Amniotic epithelial cell (primary cell): ENCODE data around the gene UTS2R.

Experiments
- DNase-seq: peaks from one replicate; pipeline ENCODE4 v3.0.0-alpha.2; 2010; ENCODE audit warnings: low read depth

Gene UTS2R

DNA sequence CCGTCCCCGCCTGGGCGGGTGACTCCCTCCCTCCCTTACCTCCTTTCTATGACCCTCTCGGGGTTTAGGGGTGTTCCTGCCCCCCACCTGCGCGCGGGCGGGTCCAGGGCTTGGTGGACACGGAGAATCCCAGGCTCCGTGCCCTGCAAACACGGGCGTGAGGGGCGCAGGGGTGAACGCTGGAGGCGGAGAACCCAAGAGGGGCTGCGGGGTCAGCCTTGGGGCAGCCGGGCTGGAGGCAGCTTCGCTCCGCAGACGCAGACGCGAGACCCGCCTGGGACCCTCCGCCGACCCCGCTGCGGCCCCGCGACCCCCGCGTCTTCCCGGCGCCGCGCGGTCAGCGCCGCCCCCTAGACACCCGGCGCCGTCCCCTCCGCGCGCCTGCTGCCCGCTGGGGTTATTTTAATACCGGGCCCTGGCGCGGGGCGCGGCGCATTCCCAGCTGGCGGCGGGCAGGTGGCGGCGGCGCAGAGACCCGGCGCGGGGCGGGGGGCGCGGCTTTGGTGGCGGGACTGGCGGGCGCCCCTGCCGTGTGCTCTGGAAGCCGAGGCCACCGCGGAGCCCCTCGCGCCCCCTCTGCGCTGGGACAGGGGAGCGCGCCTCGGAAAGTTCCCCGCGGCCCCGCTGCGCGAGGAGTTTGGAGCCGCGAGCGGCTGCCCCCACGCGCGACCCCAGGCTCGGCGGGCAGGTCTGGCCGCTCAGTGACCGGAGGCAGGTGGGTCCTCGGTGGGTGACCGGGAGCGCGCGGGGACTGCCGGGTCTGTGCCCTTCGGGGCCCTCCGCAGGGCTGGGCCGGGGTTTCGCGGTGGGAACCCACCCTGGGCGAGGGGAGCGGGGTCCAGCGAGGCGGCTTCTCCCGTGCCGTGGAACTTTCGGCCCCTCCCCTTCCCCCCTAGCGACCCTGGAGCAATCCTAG lies at the start of gene UTS2R:
UTS2R (plus strand) TSS at position 433 of the 916 bp plus-strand sequence. CDS start 2,560 bp downstream, outside the sequence.
- DNase-seq = no peak

DNA sequence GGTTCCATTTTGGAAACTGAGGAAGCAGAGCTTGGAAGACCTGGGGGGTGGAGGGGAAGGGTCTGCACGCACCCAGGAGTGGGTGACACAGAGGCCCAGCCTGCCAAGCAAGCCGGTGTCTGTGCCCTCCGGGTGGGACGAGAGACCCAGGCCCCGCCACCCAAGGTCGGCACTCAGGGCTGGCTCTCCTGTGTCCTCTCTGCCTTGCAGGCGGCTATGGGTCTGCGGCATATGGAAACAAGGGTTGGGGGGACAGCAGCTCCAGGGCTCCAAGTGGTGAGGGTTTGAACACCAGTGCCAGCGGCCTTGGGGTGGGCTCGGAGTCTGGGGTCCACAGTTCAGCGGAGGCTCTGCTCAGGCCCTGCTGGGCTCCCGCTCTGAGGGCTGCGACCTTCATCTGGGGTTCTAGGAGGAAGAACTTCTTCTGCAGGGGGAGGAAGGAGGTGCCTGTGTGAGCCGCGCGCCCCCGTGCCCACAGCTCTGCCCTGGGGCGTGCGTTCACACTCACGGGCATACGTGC lies 49.6 kb upstream of the UTS2R start:
- DNase-seq = no peak

DNA sequence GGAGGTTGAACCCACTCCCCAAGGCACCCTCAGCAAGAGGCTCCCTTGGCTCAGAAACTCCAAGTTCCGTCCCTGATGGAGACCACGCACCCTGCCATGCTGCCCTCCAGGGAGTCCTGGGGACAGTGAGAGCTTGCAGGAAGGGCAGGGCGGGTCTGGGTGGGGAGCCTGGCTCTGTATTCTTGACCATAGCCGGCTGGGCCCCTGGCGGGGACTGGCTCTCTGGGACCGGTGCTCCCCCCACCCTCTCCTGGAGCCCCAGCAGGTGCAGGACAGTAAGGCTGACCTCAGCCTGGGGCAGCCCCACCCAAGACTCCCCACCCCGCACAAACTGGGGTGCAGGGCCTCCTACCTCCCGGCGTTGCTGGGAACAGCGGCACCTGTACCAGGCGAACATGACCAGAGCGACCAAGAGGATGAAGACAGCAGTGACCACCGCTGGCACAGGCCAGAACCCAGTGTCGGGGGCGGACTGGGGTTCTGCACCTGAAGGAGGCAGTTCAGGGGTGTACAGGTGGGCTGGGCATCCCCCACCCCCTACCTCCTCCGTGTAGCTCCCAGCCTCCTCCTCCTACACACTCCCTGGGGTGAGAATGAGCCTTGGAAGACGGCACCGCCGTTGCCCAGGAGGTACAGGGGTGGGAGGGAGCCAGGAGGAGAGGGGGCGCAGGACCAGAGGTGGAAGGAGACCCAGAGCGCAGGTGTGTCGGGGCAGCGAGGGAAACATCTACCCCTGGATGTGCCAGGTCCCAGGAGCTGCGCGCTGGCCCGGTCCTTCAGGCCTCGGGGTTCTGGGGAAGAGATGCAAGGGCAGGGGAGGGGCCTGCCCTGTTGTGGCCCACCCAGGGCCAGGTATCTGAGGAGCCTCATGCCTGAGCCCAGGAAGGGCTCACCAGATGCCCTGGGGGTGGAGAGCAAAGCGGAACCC lies 48.8 kb upstream of the UTS2R start:
- DNase-seq = no peak

DNA sequence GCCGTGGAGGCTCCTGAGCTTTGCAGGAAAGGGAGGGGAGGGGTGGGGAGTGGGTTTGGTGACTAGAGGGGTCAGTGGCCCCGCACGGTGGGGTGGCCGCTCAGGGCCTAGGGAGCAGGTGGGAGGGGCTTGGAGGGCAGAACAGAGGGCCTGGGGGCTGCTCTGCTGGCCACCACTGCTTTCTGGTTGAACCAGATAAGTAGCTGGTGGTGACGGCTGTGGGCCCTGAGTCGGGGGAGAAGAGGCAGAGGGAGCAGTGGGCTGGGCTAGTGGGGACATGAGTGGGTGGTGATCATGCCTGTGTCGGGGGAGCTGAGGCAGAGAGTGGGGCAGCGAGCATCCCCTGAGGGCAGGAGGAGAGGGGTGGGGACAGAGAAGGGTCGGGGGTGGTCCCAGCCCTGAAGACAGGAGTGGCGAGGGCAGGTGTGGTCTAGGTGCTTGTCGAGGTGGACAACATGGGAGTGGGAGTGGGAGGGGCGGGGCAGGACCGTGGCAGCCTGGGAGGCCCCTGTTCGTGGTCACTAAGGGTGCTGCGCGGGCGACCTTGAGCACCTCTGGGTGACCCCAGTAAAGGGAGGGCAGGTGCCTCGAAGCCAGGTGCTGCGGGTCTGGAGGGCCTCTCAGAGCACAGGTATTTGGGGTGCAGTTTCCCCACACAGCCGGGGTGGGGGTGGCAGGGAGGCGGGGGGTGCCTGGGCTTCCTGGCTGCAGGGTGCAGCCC lies 47.9 kb upstream of the UTS2R start:
- no peak for DNase-seq

DNA sequence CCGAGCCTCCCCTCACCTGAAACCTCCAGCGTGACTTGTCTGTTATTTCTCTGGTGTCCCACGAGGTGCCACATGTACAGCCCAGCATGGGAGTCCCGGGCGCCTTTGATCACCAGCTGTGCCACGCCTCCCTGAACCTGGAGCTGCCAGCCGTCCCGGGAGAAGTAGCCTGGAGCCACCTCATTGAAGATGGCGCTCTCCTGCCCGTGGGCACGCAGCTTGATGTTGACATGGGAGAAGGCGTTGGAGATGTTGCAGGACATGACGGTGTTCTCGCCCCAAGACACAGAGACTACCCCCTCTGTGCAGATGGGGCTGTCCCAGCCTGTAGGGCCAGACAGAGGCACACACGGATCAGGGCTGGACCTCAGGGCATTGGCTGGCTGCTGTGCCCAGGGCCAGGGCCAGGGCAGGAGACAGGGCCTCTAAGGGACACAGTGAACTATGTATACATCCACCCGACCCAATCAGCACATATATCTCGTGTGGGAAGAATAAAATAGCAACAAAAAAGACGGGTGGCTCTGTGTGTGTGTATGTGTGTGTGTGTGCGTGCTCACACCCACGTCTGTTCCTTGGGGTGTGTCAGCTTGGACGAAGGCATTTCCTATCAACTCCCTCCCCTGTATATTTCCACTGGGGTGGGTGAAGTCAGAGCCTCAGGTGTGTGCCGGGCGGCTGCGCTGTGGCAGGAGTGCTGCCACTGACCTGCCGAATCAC lies 46.8 kb upstream of the UTS2R start:
- DNase-seq = no peak

DNA sequence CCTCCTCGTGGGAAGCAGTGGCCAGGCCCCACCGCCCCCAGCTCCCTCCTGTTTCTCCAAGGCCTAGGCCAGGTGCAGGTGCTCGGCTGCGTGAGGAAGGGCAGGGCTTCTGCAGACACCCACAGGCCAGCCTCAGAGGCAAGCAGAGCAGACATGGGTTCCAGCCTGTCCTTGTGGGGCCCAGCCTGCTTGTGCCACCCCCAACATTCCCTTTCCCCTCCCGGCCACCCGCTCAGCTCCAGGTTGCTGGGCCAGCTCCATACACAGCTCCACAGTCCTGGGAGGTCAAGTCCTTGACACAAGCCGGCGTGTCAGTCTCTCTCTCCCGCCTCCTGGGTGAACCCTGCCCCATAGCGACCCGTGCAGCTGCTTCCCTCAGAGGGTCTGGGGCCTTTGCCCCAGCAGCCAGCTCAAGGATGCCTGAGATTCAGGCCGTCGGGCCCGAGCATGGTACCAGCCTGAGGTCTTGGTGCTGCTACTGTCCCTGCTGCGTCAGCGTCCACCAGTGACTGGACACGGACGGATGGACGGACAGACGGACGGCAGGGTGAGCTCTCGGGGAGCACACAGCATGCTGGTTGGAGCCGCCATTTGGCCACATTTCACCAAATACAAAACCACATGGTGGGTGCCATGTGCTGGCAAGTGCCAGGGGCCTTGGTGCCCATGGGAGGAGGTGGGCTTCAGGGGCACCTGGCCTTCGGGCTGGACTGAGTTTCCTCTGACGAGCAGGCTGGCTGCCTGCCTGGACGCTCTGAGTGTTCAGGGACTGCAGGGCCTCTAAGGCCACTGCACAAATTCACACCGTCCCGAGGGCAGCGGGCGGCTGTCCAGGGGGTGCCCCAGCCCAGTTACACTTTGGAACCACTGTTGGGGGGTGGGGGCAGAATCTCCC lies 46.0 kb upstream of the UTS2R start:
- no peak for DNase-seq

DNA sequence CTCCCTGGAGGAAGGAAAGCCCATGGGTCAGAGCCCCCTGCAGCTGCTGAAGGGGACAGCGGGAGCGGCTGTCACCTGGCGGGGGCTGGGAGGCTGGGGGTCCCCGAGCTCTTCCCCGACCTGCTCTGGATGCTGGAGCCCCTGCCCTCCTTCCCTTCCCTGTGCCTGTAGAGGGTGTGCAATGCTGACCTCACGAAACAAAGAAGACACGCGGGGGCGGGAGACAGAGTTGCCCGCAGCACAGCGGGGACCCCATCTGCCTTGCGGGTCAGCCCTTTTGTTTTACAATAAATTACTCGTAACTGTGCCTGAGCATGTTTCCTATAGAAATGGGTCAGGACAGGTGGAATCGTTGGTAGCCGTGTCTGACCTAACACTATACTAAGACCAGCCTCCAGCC lies 44.3 kb upstream of the UTS2R start:
- no peak for DNase-seq

DNA sequence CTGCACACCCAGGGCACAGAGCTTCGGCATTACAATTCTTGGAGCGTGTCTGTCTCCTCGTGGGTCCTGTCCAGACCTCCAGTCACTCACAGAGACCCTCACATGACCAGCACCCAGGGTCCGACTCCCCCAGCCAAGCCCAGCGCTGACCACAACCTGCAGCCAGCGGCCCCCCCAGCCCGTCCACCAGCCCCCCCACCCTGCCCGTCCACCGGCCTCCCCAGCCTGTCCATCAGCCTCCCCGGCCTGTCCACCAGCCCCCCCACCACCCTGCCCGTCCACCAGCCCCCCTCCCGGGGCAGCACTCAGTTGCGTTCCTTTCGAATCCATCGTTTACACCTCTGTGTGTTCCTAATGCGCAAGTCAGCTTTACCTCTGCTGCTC lies 43.8 kb upstream of the UTS2R start:
- no peak for DNase-seq

DNA sequence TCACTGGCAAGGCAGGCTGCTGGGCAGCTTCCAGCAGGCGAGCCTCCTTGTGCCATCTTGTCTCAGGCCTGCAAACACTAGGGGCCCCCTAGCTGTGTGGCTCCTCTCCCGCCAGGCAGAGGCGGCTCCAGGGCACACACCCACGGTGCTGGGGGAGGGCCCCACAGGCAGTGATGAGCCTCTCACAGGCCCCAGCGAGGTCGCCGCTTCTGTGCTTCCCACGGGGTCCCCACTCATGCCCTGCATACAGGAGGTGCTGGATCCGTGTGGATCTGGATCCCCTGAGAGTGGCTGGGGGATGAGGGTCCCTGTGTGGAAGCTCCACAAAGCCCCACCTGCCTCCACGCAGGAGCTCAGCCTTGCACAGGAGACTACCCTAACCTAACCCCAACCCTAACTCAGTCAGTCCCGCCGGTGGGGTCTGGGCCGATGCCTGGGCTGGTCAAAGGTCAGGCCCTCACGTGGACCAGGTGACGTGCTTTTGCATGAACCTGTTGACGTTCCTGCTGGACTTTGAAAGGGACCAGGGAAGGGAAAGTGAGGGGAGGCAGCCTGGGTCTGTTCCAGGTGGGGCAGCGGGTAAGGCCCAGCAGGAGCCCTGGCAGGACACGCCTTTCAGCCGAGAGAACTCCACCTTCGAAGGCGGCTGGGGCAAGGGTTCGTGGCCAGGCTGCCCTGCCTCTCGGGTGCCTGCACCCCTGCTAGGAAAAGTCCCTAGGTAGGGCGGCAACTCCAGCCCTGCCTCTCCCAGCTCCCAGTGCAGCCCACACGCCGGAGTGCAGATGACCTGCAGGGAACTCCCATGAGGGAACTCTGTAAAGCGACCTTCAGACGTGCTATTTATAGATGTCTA lies 43.2 kb upstream of the UTS2R start:
- peak; percentile 21 for DNase-seq

DNA sequence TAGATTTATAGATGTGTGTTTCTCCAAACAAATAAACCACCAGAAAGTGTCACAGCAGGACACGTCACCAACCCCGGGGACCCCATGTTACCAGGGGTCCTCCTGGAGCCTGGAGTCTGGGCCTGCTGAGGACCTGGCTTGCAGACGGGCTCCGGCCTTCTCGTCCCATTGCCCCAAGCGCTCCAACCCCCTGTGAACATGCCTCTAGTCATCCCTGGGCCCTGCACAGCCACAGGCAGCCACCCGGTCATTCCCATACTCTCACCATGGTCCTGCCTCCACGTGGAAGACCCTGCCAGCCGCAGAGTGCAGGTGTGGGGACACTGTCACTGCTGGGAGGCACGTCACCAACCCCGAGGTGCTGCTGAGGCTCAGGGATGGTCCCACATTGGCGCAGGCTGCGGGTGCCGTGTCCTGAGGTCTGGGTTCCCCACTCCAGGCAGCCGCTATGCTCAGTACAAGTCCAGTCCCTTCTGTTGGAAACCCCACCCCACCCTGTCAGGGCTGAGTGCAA lies 42.5 kb upstream of the UTS2R start:
- DNase-seq = no peak

DNA sequence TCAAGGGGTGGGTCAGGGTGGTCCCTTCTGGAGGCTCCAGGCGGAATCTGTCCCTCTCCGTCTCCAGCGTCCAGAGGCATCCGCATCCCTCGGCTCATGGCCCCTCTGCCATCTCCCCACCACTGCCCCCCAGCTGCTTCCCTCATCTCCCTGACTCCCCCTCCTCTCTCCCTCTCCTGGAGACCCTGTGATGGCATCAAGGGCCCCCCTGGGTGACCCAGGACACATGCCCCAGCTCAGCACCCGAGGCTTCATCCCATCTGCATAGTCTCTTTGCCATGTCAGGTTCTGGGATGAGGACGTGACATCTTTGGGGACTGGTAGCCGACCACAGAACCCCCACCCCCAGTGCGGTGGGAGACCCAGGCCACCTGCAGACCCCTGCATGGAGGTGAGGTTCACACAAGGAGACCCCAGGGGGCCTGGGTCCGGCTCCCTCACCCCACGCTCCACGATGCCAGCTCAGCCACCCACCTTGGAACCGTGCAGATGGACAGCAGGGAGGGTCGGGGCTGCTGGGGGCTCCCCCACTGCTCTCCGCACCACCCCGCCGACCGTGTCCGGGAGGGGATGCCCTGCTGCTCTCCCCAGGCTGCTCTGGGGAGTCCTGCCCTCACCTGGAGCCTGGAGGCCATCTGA lies 41.8 kb upstream of the UTS2R start:
- DNase-seq = no peak

DNA sequence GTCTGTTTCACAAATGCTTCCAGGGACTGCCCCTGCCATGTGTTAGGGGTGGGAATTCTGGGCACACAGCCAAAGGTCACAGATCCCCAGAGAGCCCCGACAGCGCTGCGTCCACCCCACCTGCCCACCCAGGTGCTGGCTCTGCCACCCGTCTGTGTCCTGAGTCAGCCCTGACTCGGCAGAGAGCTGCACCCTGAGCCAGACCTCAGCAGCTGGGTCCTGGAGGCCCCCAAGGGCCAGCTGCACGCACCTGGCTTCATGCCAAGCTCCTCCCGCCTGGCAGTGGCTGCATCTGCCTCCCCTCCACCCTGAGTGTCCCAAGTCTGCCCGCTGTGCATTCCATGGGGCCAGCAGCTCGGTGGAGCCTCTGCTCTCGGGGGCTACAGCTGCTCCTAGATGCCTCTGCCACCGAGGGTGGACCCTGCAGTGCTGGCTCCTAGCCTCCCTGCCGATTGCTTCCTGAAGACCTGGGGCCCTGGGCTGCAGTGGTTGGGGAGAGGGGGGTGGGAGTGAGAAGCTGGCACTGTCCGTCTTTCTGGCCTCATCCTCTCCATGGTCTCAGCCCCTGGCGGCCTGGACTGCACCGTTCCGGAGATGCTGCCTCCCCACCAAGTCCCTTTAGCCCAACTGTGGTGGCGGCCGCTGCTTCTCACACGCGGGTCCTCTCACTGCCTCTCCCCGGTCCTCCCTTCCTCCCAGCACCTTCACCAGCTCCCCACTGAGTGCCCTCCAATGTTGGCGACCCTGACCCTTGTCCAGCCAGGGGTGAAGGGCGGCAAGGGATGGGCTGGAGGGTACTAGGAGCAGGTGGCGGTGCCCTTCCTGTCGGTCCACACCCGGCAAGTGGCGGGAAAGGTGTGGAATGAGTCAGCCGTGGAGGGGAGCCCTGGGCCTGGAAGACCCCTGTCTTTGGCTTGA lies 41.0 kb upstream of the UTS2R start:
- peak; percentile 43 for DNase-seq

DNA sequence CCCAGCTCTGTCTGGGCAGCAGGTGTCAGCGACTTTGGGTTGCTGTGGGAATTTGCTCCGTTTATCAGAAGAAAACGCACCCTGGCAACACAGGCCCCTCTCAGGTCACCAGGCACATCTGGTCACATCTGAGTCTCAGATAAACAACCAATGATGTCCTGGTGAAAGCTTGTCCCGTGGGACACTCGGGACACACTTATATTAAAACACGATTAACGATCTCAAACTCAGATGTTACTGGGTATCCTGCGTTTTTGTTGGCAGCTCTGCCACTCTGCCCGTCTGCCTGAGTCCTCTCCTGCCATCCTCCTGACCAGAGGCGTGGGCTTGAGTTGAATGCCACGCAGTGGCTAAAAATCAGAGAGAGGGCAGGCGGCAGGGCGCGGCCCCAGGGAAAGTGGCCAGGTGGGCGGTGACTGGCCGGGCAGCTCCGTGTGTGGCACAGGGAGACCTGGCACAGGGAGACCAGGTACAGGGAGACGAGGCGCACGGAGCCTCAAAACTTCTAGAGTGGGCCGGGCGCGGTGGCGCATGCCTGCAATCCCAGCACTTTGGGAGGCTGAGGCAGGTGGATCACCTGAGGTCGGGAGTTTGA lies 40.1 kb upstream of the UTS2R start:
- no peak for DNase-seq

DNA sequence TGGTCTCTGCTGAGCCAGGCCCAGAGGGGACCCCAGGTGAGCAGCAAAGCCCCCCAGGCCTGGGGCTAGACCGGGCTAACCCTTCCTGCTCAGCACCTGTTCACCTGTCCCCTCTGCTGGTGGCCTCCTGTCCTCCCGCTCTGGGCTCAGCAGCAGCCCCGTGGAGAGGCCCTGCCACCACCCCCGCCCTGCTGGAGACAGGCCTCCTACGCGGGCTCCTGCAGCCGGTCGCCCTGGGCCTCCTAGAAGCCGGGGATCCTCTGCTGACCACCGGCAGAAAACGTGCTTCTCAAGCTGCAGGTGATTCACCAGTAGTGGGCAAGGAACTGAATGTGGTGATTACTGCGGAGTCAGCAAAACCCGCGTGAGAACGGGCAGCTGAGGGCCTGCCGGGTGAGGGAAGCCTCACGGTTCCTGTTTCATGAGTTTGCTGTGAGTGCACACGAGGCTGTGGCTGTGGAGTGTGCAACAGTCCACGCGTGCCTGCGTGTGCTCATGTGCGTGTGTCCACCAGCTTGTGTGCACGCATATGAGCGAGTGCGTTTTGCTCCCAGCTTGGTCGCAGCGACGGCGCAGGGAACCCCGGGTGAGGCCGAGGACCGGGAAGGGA lies 38.8 kb upstream of the UTS2R start:
- DNase-seq = peak; percentile 76

DNA sequence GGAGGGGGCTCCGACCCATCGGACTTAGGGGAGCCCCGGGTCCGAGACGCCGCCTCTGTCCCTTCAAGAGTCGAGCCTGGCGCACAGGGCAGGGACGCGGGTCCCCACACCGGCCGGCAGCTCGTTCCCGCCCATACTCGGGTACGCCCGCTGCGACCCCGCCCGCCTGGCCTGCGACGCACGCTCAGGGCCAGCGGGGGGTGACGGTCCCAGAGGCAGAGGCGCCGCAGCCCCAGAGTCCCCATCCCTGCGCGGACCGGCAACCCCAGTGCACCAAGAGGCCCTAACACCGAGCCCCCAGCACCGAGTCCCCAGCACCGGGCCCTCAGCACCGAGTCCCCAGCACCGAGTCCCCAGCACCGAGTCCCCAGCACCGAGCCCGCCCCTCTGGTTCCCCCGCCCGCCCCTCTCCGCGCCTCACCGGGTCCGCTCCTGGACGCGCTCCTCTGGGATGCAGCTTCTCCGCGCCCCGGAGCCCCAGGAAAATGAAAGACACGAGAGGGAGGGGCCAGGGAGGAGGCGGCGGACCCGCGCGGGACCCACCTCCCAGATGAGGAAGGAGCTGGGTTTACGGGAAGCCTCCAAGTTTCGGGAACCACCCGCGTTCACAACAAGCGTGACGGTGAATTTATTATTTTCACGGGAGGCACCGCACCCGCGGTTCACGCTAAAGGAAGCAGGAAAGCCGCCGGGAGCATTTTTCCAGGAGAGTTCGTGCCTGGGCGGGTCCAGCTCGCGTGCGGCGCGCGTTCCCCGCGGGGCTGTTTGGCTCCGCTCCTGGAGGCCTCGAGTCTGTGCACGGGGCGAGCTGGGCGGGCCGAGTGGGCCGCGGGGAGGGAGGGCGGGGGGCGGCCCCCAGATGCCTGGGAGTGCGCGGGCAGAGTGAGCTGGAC lies 38.0 kb upstream of the UTS2R start, which contains the start of gene SECTM1:
SECTM1 (minus strand) TSS at position 488 of the 893 bp plus-strand sequence. CDS start 6,526 bp downstream, outside the sequence.
- no peak for DNase-seq
